K562 (cell line): ENCODE measurements around the gene LTBP2. TPM values are rescaled to one million over a fixed set of nuclear protein-coding genes. Genes with fewer than 3 reads are reported as not detected.

Experiments used
- ATAC-seq: fragments of 200-7000 bp; cut with Tn5 transposase; 3 replicates; pipeline ENCODE4 v1.9.1; 2020; ENCODE audit warnings: moderate library complexity
- BruUV-seq: library from RNA; stranded (reverse); fragments of 400-500 nt; replicated peaks from 2 replicates; lab custom pipeline; 2021; lab: Mats Ljungman, UMichigan
- CTCF ChIA-PET: fragments of 300-600 bp; formaldehyde crosslinking; extraction: SDS; loops from one replicate; lab custom pipeline; 2021; ENCODE audit warnings: low intra/inter-chr PET ratio; lab: Yijun Ruan, JAX
- POLR2A ChIA-PET: fragments of 300-600, 350-650 bp; sonication (Branson Sonifier 250); formaldehyde crosslinking; extraction: SDS; loops from one replicate; lab custom pipeline; 2021; ENCODE audit warnings: antibody characterized with exemption, inconsistent platforms; lab: Yijun Ruan, JAX
- DNase-seq, 4 experiments: peaks; one replicate each; pipeline versions ENCODE4 v3.0.0 to v3.0.0-alpha.2; 2011 to 2018; ENCODE audit warnings: low spot score in 3 of 4, mixed read lengths in 3 of 4; ENCODE audit errors: extremely low read depth in 1 of 4
- FAIRE-seq: peaks from 2 replicates; lab custom pipeline; 2011; peaks lifted over from hg19 to GRCh38; lab: Jason Lieb, UNC
- H2AFZ ChIP-seq: 2 replicates; pipeline ENCODE4 v1.6.0; 2011; ENCODE audit warnings: low read depth, low read length, control low read depth, inconsistent platforms
- H3K27ac ChIP-seq: fragments of 200-600 bp; 3 replicates; pipeline ENCODE4 v1.8.0; 2011; ENCODE audit warnings: low read depth, mild to moderate bottlenecking, control low read depth, inconsistent platforms, low read length, moderate library complexity, mixed read lengths; ENCODE audit errors: extremely low read depth
- H3K27me3 ChIP-seq, 2 experiments: fragments of 300-600 bp in 1 of 2; 2 replicates in 1 of 2; 3 replicates in 1 of 2; pipeline versions ENCODE4 v1.6.0 to v1.8.0; 2011; ENCODE audit warnings: inconsistent platforms in 2 of 2, low read length in 2 of 2, mild to moderate bottlenecking in 1 of 2, mixed read lengths in 1 of 2, moderate library complexity in 1 of 2; ENCODE audit not compliant: control insufficient read depth in 2 of 2, insufficient read depth in 2 of 2
- H3K36me3 ChIP-seq: fragments of 300-600 bp; 3 replicates; pipeline ENCODE4 v1.8.0; 2011; ENCODE audit warnings: mild to moderate bottlenecking, low read length, inconsistent platforms; ENCODE audit not compliant: control insufficient read depth, insufficient read depth
- H3K4me1 ChIP-seq, 2 experiments: fragments of 200-600 bp in 1 of 2; replicated peaks in 1 of 2; 2 replicates in 1 of 2; 3 replicates in 1 of 2; pipeline versions ENCODE4 v1.5.1 to v1.8.0; 2011; ENCODE audit warnings: inconsistent platforms in 2 of 2, low read length in 2 of 2, mild to moderate bottlenecking in 1 of 2, mixed read lengths in 1 of 2, moderate library complexity in 1 of 2; ENCODE audit not compliant: control insufficient read depth in 2 of 2, insufficient read depth in 2 of 2
- H3K4me2 ChIP-seq: 2 replicates; pipeline ENCODE4 v1.6.1; 2011; ENCODE audit warnings: low read length, control low read depth, inconsistent platforms, mixed read lengths; ENCODE audit not compliant: insufficient read depth
- H3K4me3 ChIP-seq: fragments of 200-600 bp; sonication (generic), shearing (Covaris generic); 2 replicates; pipeline ENCODE4 v1.5.1; 2016; ENCODE audit warnings: control low read depth, inconsistent platforms
- H3K79me2 ChIP-seq: fragments of 200-600 bp; 3 replicates; pipeline ENCODE4 v1.8.0; 2011; ENCODE audit warnings: low read length, inconsistent platforms; ENCODE audit not compliant: control insufficient read depth, insufficient read depth
- H3K9ac ChIP-seq, 2 experiments: 2 replicates each; pipeline versions ENCODE4 v1.6.0 to v1.6.1; 2011; ENCODE audit warnings: low read depth in 2 of 2, low read length in 2 of 2, control low read depth in 1 of 2, inconsistent platforms in 1 of 2, mild to moderate bottlenecking in 1 of 2, mixed read lengths in 1 of 2; ENCODE audit not compliant: insufficient read depth in 1 of 2
- H3K9me1 ChIP-seq: one replicate; pipeline ENCODE4 v1.6.0; 2011; ENCODE audit warnings: inconsistent platforms, mild to moderate bottlenecking, low read length, moderate library complexity; ENCODE audit not compliant: control insufficient read depth, insufficient read depth
- H3K9me3 ChIP-seq: replicated peaks from 2 replicates; pipeline ENCODE4 v1.5.1; 2011; ENCODE audit warnings: low read depth, low read length, inconsistent platforms; ENCODE audit not compliant: control insufficient read depth, insufficient read depth
- H4K20me1 ChIP-seq: replicated peaks from 2 replicates; pipeline ENCODE4 v1.6.1; 2011; ENCODE audit warnings: low read length, inconsistent platforms, mixed read lengths; ENCODE audit not compliant: control insufficient read depth, insufficient read depth
- CREBBP ChIP-seq: IDR thresholded peaks from one replicate; pipeline ENCODE4 v1.6.1; 2012; ENCODE audit warnings: low read depth, mild to moderate bottlenecking, control low read depth, inconsistent platforms, low read length
- HNRNPL ChIP-seq: fragments of 200-400 bp; formaldehyde crosslinking; IDR thresholded peaks from 2 replicates; pipeline ENCODE4 v1.6.1; 2017; ENCODE audit warnings: low read depth, mild to moderate bottlenecking, low read length
- ILK ChIP-seq: fragments of 450-650 bp; IDR thresholded peaks from 2 replicates; pipeline ENCODE4 v1.6.1; 2016; ENCODE audit warnings: missing genetic modification characterization, low read depth, mild to moderate bottlenecking, missing compliant biosample characterization, moderate library complexity, borderline replicate concordance
- MAZ ChIP-seq, 2 experiments: fragments of 450-650 bp in 1 of 2; sonication (generic) in 1 of 2; formaldehyde crosslinking; IDR thresholded peaks in 1 of 2; conservative IDR thresholded peaks in 1 of 2; 2 replicates each; pipeline versions ENCODE4 v1.4.0 to v1.5.0; 2020; ENCODE audit warnings: mild to moderate bottlenecking in 1 of 2, missing genetic modification reagents in 1 of 2
- PHTF2 ChIP-seq: fragments of 250-450 bp; sonication (Bioruptor Pico); IDR thresholded peaks from 2 replicates; pipeline ENCODE4 v1.5.0; 2021; ENCODE audit warnings: mild to moderate bottlenecking
- REST ChIP-seq, 2 experiments: fragments of 450-650 bp; formaldehyde crosslinking in 1 of 2; IDR thresholded peaks; 2 replicates each; pipeline versions ENCODE4 v1.4.0 to v1.6.1; 2014 to 2020; ENCODE audit warnings: mild to moderate bottlenecking in 2 of 2, borderline replicate concordance in 1 of 2, low read depth in 1 of 2
- TSHZ1 ChIP-seq: fragments of 250-450 bp; sonication (Bioruptor Pico); IDR thresholded peaks from 2 replicates; pipeline ENCODE4 v1.4.0; 2020; ENCODE audit warnings: mild to moderate bottlenecking, moderate library complexity
- ZNF75A ChIP-seq: fragments of 450-650 bp; formaldehyde crosslinking; IDR thresholded peaks from 2 replicates; pipeline ENCODE4 v1.4.0; 2020; ENCODE audit warnings: mild to moderate bottlenecking
- WGBS: fragments of 100-300 bp; shearing (Covaris generic); methylation state at CpG from one replicate; pipeline ENCODE4 v1.1.6; 2016; ENCODE audit warnings: low coverage, mixed read lengths; ENCODE audit not compliant: insufficient coverage; ENCODE audit errors: missing lambda C conversion rate; 5-methylcytosine and 5-hydroxymethylcytosine counted together
- in situ Hi-C: fragments of 300-500 bp; cut with MboI; formaldehyde crosslinking; loops from 4 replicates; pipeline ENCODE4 v1.15.0; 2018; ENCODE audit warnings: inconsistent platforms, mixed read lengths
- intact Hi-C: fragments of 100-400 bp; cut with micrococcal nuclease; formaldehyde crosslinking; loops from 2 replicates; pipeline ENCODE4 v1.14.2; 2022
- polyA plus RNA-seq, 8 experiments: library from polyadenylated mRNA; depleted of rRNA in 4 of 8; stranded (reverse) in 5 of 8; unstranded in 3 of 8; fragments of >200 nt; fragmentation: Nextera tagmentation in 2 of 8; fragmentation: Illumina TruSeq in 1 of 8; extraction: Ambion mirVana in 2 of 8; extraction: Trizol in 1 of 8; gene quantifications; 2 replicates each; pipeline versions ENCODE4 v1.2.1 to v1.2.3, GENCODE V29; 2011 to 2014; ENCODE audit warnings: inconsistent platforms in 1 of 8, missing spikeins in 1 of 8
- total RNA-seq, 7 experiments: library from RNA; depleted of rRNA in 6 of 7; stranded (reverse); fragments of >200 nt in 6 of 7; fragmentation: Illumina TruSeq in 2 of 7; extraction: Trizol in 2 of 7; gene quantifications; 2 replicates each; pipeline versions ENCODE4 v1.2.1 to v1.2.3, GENCODE V29; 2011 to 2021; ENCODE audit warnings: low replicate concordance in 1 of 7

Gene LTBP2
- total and polyA plus RNA-seq, 9 of the 15 experiments (the other 6 are each of a cell fraction or from before 2014, with no cell fraction given) = under 0.01 to 0.18 (median 0.03) TPM; not detected in 3

GRCh38 chr14:74566174-74567141, 45.6 kb downstream of the LTBP2 start:
- Histone ChIP-seq H3K4me2 (no peak overlapping the region), H3K27ac (no peak overlapping the region), H3K4me3 (no peak overlapping the region), H2AFZ (no peak overlapping the region), H3K27me3 (peaks cover 5 to 40% of the 10 kb centered on the region in 2 experiments; a peak in 4 of 5 replicates), H4K20me1 (no peaks in the 10 kb centered on the region), H3K9me3 (no peaks in the 10 kb centered on the region), H3K79me2 (no peaks in the 10 kb centered on the region), H3K9me1 (no peaks in the 10 kb centered on the region), H3K9ac (no peak overlapping the region), H3K36me3 (no peaks in the 10 kb centered on the region), H3K4me1 (no peaks in the 10 kb centered on the region; a peak in 2 of 5 replicates)
- WGBS = 2% methylated on average over 10 of the region's 15 CpGs
- CTCF ChIA-PET = no interaction called here
- FAIRE-seq = no peak
- no TSS peak for BruUV-seq
- no peak for TF ChIP-seq TSHZ1
- no peak for TF ChIP-seq REST (IDR thresholded peaks at IDR 0.05; ENCODE audit: borderline replicate concordance)
- no peak for TF ChIP-seq REST (CRISPR knock-in tag; IDR thresholded peaks at IDR 0.05; ENCODE audit: low read depth)
- no peak for TF ChIP-seq HNRNPL
- no peak for TF ChIP-seq MAZ (CRISPR knock-in tag; conservative IDR thresholded peaks at IDR 0.05 in 1 of 2, IDR thresholded peaks at IDR 0.05 in 1 of 2)
- TF ChIP-seq PHTF2 (CRISPR knock-in tag) = no peak
- TF ChIP-seq ZNF75A (CRISPR knock-in tag) = no peak
- TF ChIP-seq CREBBP = no peak
- no peak for TF ChIP-seq ILK (tag)
- POLR2A ChIA-PET = interaction anchor here (0.7 to 1.2 kb wide), 2 partner anchors 7 to 17 kb away, joined by 3 read pairs; no protein-coding TSS in a partner anchor
- in situ Hi-C loops (no loop called here), intact Hi-C loops (no loop called here)
- no peak for DNase-seq
- ATAC-seq = no peak
